ENCODE measurements around the gene EFL1.

DNA sequence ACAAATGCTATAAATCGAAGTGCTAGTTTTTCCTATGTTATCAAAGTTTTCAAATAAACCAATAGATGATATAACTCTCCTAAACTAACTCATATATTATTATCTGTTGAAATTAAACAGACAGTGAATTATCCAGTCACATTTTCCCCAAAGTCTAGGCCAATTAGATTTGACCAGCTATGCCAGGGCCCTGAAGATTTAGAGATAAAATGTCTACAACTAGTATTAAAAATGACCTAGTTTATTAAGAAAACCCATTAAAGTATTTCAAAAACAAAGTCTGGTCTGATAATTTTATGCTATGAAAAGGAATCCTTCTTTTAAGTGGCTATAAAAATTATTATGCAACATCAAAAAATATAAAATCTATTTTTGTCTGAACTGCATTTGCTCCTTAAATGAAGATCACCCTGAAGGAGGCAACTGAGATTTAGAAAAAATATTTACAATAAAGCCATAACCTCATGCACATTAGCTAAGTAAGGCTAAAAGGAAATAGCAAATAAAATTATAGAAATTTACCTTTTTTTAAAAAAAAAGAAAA is 133.3 kb downstream of the EFL1 start:
- TF ChIP-seq, protein P1, sequence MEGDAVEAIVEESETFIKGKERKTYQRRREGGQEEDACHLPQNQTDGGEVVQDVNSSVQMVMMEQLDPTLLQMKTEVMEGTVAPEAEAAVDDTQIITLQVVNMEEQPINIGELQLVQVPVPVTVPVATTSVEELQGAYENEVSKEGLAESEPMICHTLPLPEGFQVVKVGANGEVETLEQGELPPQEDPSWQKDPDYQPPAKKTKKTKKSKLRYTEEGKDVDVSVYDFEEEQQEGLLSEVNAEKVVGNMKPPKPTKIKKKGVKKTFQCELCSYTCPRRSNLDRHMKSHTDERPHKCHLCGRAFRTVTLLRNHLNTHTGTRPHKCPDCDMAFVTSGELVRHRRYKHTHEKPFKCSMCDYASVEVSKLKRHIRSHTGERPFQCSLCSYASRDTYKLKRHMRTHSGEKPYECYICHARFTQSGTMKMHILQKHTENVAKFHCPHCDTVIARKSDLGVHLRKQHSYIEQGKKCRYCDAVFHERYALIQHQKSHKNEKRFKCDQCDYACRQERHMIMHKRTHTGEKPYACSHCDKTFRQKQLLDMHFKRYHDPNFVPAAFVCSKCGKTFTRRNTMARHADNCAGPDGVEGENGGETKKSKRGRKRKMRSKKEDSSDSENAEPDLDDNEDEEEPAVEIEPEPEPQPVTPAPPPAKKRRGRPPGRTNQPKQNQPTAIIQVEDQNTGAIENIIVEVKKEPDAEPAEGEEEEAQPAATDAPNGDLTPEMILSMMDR (conservative IDR thresholded peaks at IDR 0.05), result no peak
- TF ChIP-seq ZFX (IDR thresholded peaks at IDR 0.05), result no peak

Measured in C4-2B (cell line).